DND-41 (cell line): Measurements from ENCODE around the gene P2RY10.

ENCODE experiments used
- EZH2 ChIP-seq: IDR thresholded peaks from 3 replicates; pipeline ENCODE4 v1.6.1; 2012; ENCODE audit warnings: borderline replicate concordance, low read depth, mild to moderate bottlenecking, moderate library complexity, low read length, inconsistent platforms; ENCODE audit not compliant: severe bottlenecking
- TF ChIP-seq, protein P1 (sequence below): IDR thresholded peaks from 2 replicates; pipeline ENCODE4 v1.5.1; 2012; ENCODE audit warnings: borderline replicate concordance, low read length, moderate library complexity, mild to moderate bottlenecking; ENCODE audit not compliant: poor library complexity, severe bottlenecking; ENCODE audit errors: extremely low read depth

DNA sequence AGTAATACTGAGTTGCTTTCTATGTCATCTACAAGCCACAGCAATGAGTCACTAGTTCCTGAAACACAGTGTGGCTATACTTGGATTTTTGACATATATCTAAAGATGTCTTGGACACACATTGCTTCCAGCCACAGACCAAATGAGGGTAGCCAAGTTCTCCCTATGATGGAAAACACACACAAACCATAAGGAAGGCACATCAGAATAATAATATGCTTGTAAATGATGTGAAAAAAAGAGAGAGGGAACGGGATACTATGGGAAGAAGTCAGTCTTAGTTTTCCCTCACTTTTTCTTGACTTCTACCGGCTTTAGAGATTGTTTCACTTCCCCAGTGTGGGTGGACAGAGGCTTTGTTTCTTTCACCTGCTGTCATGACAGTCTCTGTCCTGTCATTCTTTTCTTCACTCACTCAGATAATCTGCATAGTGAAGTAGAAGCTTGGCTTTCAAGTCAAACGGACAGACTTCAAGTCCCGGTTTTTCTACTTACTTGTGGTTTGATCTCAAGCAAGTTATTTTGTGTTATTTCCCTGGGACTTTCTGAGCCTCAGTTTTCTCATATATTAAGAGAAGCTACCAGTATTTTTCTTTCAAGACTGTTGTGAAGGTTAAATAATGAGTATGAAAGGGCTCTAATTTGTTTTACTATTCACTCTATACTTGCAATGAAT, 34.7 kb downstream of the P2RY10 start:
- TF ChIP-seq, protein P1, sequence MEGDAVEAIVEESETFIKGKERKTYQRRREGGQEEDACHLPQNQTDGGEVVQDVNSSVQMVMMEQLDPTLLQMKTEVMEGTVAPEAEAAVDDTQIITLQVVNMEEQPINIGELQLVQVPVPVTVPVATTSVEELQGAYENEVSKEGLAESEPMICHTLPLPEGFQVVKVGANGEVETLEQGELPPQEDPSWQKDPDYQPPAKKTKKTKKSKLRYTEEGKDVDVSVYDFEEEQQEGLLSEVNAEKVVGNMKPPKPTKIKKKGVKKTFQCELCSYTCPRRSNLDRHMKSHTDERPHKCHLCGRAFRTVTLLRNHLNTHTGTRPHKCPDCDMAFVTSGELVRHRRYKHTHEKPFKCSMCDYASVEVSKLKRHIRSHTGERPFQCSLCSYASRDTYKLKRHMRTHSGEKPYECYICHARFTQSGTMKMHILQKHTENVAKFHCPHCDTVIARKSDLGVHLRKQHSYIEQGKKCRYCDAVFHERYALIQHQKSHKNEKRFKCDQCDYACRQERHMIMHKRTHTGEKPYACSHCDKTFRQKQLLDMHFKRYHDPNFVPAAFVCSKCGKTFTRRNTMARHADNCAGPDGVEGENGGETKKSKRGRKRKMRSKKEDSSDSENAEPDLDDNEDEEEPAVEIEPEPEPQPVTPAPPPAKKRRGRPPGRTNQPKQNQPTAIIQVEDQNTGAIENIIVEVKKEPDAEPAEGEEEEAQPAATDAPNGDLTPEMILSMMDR: no peak
- no peak for TF ChIP-seq EZH2
